HepG2 (cell line): Measurements from ENCODE around the gene OR2K2. TPM values are rescaled to one million over a fixed set of nuclear protein-coding genes. Genes with fewer than 3 reads are reported as not detected.

Experiments
- ARID5B ChIP-seq: IDR thresholded peaks from 2 replicates; pipeline ENCODE4 v1.4.0; 2020; ENCODE audit warnings: mild to moderate bottlenecking, missing genetic modification reagents
- ATF1 ChIP-seq: IDR thresholded peaks from 2 replicates; pipeline ENCODE4 v1.6.1; 2016; ENCODE audit warnings: mild to moderate bottlenecking, control low read depth
- EEA1 ChIP-seq: sonication (generic); formaldehyde crosslinking; IDR thresholded peaks from 2 replicates; pipeline ENCODE4 v1.5.1; 2020; ENCODE audit warnings: mild to moderate bottlenecking, missing genetic modification reagents, borderline replicate concordance
- ELF3 ChIP-seq: IDR thresholded peaks from 2 replicates; pipeline ENCODE4 v1.6.1; 2016; ENCODE audit warnings: missing genetic modification reagents, missing compliant biosample characterization
- GATAD2A ChIP-seq: IDR thresholded peaks from 2 replicates; pipeline ENCODE4 v1.6.1; 2016
- HMGA1 ChIP-seq: sonication (generic); formaldehyde crosslinking; conservative IDR thresholded peaks from 2 replicates; pipeline ENCODE4 v1.4.0; 2020; ENCODE audit warnings: missing genetic modification reagents
- KDM1A ChIP-seq: IDR thresholded peaks from 2 replicates; pipeline ENCODE4 v1.6.1; 2016; ENCODE audit warnings: missing compliant biosample characterization
- MAX ChIP-seq: IDR thresholded peaks from 2 replicates; pipeline ENCODE4 v1.6.1; 2012; ENCODE audit warnings: inconsistent platforms
- PHF20 ChIP-seq: sonication (generic); formaldehyde crosslinking; IDR thresholded peaks from 2 replicates; pipeline ENCODE4 v1.5.0; 2020; ENCODE audit warnings: mild to moderate bottlenecking, missing genetic modification reagents
- SAP130 ChIP-seq: IDR thresholded peaks from 2 replicates; pipeline ENCODE4 v1.6.1; 2016; ENCODE audit warnings: low read depth
- SOX6 ChIP-seq, 2 experiments: fragments of 450-650 bp in 1 of 2; sonication (generic) in 1 of 2; formaldehyde crosslinking in 1 of 2; IDR thresholded peaks; 2 replicates each; pipeline versions ENCODE4 v1.4.0 to v1.6.1; 2017 to 2020; ENCODE audit warnings: antibody characterized with exemption in 1 of 2, mild to moderate bottlenecking in 1 of 2, missing genetic modification reagents in 1 of 2
- TBL1XR1 ChIP-seq: fragments of 150-350 bp; IDR thresholded peaks from 2 replicates; pipeline ENCODE4 v1.6.1; 2014; ENCODE audit warnings: borderline replicate concordance, low read length; ENCODE audit not compliant: partially characterized antibody
- TCF7 ChIP-seq: sonication (generic); IDR thresholded peaks from 2 replicates; pipeline ENCODE4 v1.6.1; 2016; ENCODE audit warnings: antibody characterized with exemption, low read depth
- ZBTB10 ChIP-seq: sonication (generic); formaldehyde crosslinking; IDR thresholded peaks from 2 replicates; pipeline ENCODE4 v1.4.0; 2020; ENCODE audit warnings: missing genetic modification reagents, borderline replicate concordance
- ZBTB7A ChIP-seq: sonication (generic); formaldehyde crosslinking; IDR thresholded peaks from 2 replicates; pipeline ENCODE4 v1.8.0; 2022; ENCODE audit warnings: mild to moderate bottlenecking, missing genetic modification reagents
- ZNF318 ChIP-seq: sonication (generic); formaldehyde crosslinking; IDR thresholded peaks from 2 replicates; pipeline ENCODE4 v1.4.0; 2020; ENCODE audit warnings: mild to moderate bottlenecking, missing genetic modification reagents
- polyA plus RNA-seq, 8 experiments: library from polyadenylated mRNA; depleted of rRNA in 3 of 8; stranded (reverse) in 7 of 8; unstranded in 1 of 8; fragments of >200 nt; fragmentation: Illumina TruSeq in 4 of 8; extraction: Trizol in 4 of 8; gene quantifications; 2 replicates each; pipeline versions ENCODE4 v1.2.1 to v1.2.3, GENCODE V29; 2011 to 2016; ENCODE audit warnings: low read depth in 4 of 8, missing spikeins in 1 of 8, mixed read lengths in 1 of 8; ENCODE audit not compliant: insufficient read depth in 1 of 8
- total RNA-seq, 5 experiments: library from RNA; depleted of rRNA; stranded (reverse); fragments of >200 nt; fragmentation: Illumina TruSeq; extraction: Trizol; gene quantifications; 2 replicates each; pipeline ENCODE4 v1.2.3, GENCODE V29; 2016; ENCODE audit warnings: low read depth in 1 of 5

OR2K2 gene
- total and polyA plus RNA-seq, 2 of the 13 experiments (the other 11 are each of a cell fraction or from before 2014, with no cell fraction given) = not detected

- TF ChIP-seq TCF7 = peak; percentile 66; the same call in 1 of the 2 replicates
- TF ChIP-seq MAX = no peak
- TF ChIP-seq PHF20 = no peak
- TF ChIP-seq ELF3 = peak; percentile 86
- TF ChIP-seq GATAD2A (CRISPR knock-in tag) = peak; percentile 96
- peak; percentile 99 for TF ChIP-seq ARID5B (CRISPR knock-in tag)
- TF ChIP-seq KDM1A (CRISPR knock-in tag) = peak; percentile 30; the same call in 1 of the 2 replicates
- TF ChIP-seq ZBTB10 (CRISPR knock-in tag) = no peak
- TF ChIP-seq SOX6 (IDR thresholded peaks at IDR 0.05) = no peak
- TF ChIP-seq SOX6 (CRISPR knock-in tag; IDR thresholded peaks at IDR 0.05) = peak; percentile 78; the same call in 1 of the 2 replicates
- peak; percentile 89 for TF ChIP-seq TBL1XR1
- TF ChIP-seq SAP130 (CRISPR knock-in tag) = peak; percentile 77
- TF ChIP-seq ZNF318 (CRISPR knock-in tag) = no peak
- TF ChIP-seq HMGA1 (CRISPR knock-in tag) = no peak
- TF ChIP-seq EEA1 (CRISPR knock-in tag) = no peak
- TF ChIP-seq ATF1 (CRISPR knock-in tag) = peak; percentile 64; the same call in 1 of the 2 replicates
- TF ChIP-seq ZBTB7A = no peak
Measured at GRCh38 chr9:111349766-111350165, 19.7 kb upstream of the OR2K2 start (continued).
